ENCODE data around the gene FFAR3.
"Not testable (repeated sequence)": the region's sequence is repeated elsewhere in the genome, so short reads cannot be mapped to it uniquely, and the experiment has no call there.

The FFAR3 gene

DNA sequence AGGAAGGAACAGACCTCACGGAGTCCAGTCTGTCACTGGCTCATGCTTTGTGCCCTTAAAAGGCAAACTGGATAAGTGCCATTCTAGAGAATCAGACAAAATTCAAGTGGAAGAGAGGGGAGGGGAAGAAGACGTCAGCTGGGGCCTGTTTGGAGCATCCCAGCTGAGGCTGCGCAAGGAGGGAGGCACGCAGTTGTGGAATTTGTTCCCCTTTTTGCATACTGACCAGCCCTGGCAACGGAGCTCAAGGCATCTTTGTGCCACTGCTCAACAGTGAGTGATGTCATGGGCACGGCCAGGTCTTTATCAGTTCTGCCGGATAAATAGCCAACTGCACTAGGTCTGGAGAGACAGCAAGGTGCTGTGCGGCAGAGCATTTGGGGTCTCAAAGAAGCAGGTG is 12.5 kb downstream of the FFAR3 start, which contains the start of gene GPR42:
GPR42 (plus strand) TSS at position 347 of the 400 bp plus-strand sequence. CDS start 292 bp downstream, outside the sequence.
- peaks cover 22% of the 10 kb centered on the region for H3K4me1 Mint-ChIP-seq
- H3K36me3 Mint-ChIP-seq: no peaks in the 10 kb centered on the region
- ATAC-seq: no peak
- H3K27ac Mint-ChIP-seq: peak within 1 kb of the TSS; percentile 57
- no peak within 1 kb of the TSS for H3K4me3 Mint-ChIP-seq
- no peak for DNase-seq (ENCODE audit: low spot score in 2 of 2)
- no peaks in the 10 kb centered on the region for H3K9me3 Mint-ChIP-seq

- Mint-ChIP-seq H3K4me1 (peaks cover 32% of the 10 kb centered on the region), H3K4me3 (no peak overlapping the region), H3K27ac (peak overlapping the region; percentile 44), H3K9me3 (peaks cover 3% of the 10 kb centered on the region), H3K36me3 (peaks cover 4% of the 10 kb centered on the region)
- ATAC-seq: no peak
- no peak for DNase-seq (ENCODE audit: low spot score in 2 of 2)
These were observed 15.2 kb downstream of the FFAR3 start for GRCh38 chr19:35373492-35373891.

DNA sequence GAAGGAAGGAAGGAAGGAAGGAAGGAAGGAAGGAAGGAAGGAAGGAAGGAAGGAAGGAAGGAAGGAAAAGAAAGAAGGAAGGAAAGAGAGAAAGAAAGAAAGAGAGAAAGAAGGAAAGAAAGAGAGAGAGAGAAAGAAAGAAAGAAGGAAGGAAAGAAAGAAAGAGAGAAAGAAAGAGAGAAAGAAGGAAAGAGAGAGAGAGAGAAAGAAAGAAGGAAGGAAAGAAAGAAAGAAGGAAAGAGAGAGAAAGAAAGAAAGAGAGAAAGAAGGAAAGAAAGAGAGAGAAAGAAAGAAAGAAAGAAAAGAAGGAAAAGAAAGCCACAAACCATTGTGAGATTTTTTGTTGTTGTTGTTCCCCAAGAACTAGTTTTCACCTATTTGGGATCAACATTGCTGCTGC is 15.8 kb downstream of the FFAR3 start:
- Mint-ChIP-seq H3K27ac (peak overlapping the region; percentile 44), H3K4me1 (peaks cover 32% of the 10 kb centered on the region)
- H3K9me3 Mint-ChIP-seq; DNase-seq (ENCODE audit: low spot score in 2 of 2); H3K36me3 Mint-ChIP-seq; H3K4me3 Mint-ChIP-seq; ATAC-seq: not testable (repeated sequence)

- Mint-ChIP-seq H3K9me3 (peaks cover 3% of the 10 kb centered on the region), H3K27ac (peak overlapping the region; percentile 78), H3K4me1 (peaks cover 32% of the 10 kb centered on the region), H3K4me3 (peak overlapping the region; percentile 24), H3K36me3 (peaks cover 4% of the 10 kb centered on the region)
- ATAC-seq (no peak), DNase-seq (ENCODE audit: low spot score in 2 of 2) (no peak)
These were observed 17.4 kb downstream of the FFAR3 start for GRCh38 chr19:35375505-35376307.

- peaks cover 3% of the 10 kb centered on the region for H3K9me3 Mint-ChIP-seq
- H3K4me3 Mint-ChIP-seq: no peak overlapping the region
- H3K4me1 Mint-ChIP-seq: peaks cover 38% of the 10 kb centered on the region
- ATAC-seq (no peak), DNase-seq (ENCODE audit: low spot score in 2 of 2) (no peak)
- H3K27ac Mint-ChIP-seq: no peak overlapping the region
- peaks cover 4% of the 10 kb centered on the region for H3K36me3 Mint-ChIP-seq
These were observed 19.4 kb downstream of the FFAR3 start for GRCh38 chr19:35377656-35378055.

- DNase-seq (ENCODE audit: low spot score in 2 of 2) (no peak), ATAC-seq (no peak)
- Mint-ChIP-seq H3K27ac (no peak overlapping the region), H3K4me3 (no peak overlapping the region), H3K4me1 (peaks cover 38% of the 10 kb centered on the region), H3K36me3 (peaks cover 4% of the 10 kb centered on the region), H3K9me3 (peaks cover 3% of the 10 kb centered on the region)
These were observed 20.1 kb downstream of the FFAR3 start for GRCh38 chr19:35378356-35378755.

DNA sequence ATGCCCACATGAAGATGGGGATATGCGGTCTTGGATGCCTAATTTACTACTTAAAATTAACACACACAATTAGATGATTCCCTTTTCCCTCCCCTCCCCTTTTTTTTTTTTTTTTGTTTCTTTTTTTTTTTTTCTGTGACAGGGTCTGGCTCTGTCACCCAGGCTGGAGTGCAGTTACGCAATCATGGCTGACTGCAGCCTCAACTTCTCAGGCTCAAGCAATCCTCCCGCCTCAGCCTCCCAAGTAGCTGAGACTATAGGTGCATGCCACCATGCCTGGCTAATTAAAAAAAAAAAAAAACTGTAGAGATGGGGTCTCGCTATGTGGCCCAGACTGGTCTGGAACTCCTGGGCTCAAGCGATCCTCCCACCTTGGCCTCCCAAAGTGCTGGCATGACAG is 21.3 kb downstream of the FFAR3 start:
- ATAC-seq; H3K36me3 Mint-ChIP-seq; H3K9me3 Mint-ChIP-seq; H3K27ac Mint-ChIP-seq; DNase-seq (ENCODE audit: low spot score in 2 of 2); H3K4me3 Mint-ChIP-seq: not testable (repeated sequence)
- peaks cover 27% of the 10 kb centered on the region for H3K4me1 Mint-ChIP-seq

DNA sequence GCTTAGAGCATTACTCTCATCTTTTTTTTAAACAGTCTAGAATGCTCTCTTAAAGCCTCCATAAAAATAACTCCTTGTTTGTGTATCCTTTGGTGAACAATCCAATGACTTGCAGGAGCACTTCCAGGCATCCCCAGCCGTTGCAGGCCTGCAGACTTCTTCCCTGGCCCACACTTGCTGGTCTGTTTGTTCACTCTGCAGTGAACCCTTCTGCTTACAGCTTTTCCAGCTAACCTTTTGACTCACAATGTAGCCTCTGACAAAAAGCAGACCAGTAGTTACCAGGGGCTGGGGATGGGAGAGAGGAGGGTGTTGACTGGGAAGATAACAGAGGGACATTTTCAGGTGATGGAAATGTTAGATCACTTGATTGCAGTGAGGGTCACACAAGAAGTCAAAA is 21.7 kb downstream of the FFAR3 start:
- Mint-ChIP-seq H3K27ac (no peak overlapping the region), H3K4me1 (peaks cover 23% of the 10 kb centered on the region), H3K36me3 (peaks cover 4% of the 10 kb centered on the region), H3K9me3 (peaks cover 3% of the 10 kb centered on the region), H3K4me3 (no peak overlapping the region)
- DNase-seq (ENCODE audit: low spot score in 2 of 2): no peak
- ATAC-seq: no peak

- H3K4me3 Mint-ChIP-seq: no peak overlapping the region
- no peak for ATAC-seq
- peaks cover 4% of the 10 kb centered on the region for H3K36me3 Mint-ChIP-seq
- peaks cover 3% of the 10 kb centered on the region for H3K9me3 Mint-ChIP-seq
- no peak overlapping the region for H3K27ac Mint-ChIP-seq
- peaks cover 17% of the 10 kb centered on the region for H3K4me1 Mint-ChIP-seq
- DNase-seq (ENCODE audit: low spot score in 2 of 2): no peak
These were observed 22.3 kb downstream of the FFAR3 start for GRCh38 chr19:35380450-35381124.

DNA sequence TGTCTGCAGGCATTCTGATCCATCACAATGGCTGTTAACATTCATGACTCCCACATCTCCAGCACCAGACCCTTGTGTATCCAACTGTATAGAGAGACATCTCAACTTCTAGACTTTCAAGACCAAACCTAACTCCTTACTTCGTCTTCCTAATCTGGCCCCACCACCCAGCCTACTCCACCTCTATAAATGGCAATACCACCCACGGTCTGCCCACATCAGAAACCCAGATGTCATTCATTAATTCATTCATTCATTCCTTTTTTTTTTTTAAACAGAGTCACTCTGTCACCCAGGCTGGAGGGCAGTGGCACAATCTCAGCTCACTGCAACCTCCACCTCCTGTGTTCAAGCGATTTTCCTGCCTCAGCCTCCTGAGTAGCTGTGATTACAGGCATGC is 23.1 kb downstream of the FFAR3 start:
- no peaks in the 10 kb centered on the region for H3K36me3 Mint-ChIP-seq
- peaks cover 11% of the 10 kb centered on the region for H3K4me1 Mint-ChIP-seq
- no peak overlapping the region for H3K27ac Mint-ChIP-seq
- DNase-seq (ENCODE audit: low spot score in 2 of 2) (no peak), ATAC-seq (no peak)
- peaks cover 3% of the 10 kb centered on the region for H3K9me3 Mint-ChIP-seq
- H3K4me3 Mint-ChIP-seq: no peak overlapping the region

GRCh38 chr19:35381926-35382325 is 23.7 kb downstream of the FFAR3 start:
- H3K4me1 Mint-ChIP-seq: peaks cover 10% of the 10 kb centered on the region
- DNase-seq (ENCODE audit: low spot score in 2 of 2) (no peak), ATAC-seq (no peak)
- no peak overlapping the region for H3K4me3 Mint-ChIP-seq
- peaks cover 6% of the 10 kb centered on the region for H3K9me3 Mint-ChIP-seq
- no peak overlapping the region for H3K27ac Mint-ChIP-seq
- H3K36me3 Mint-ChIP-seq: no peaks in the 10 kb centered on the region

DNA sequence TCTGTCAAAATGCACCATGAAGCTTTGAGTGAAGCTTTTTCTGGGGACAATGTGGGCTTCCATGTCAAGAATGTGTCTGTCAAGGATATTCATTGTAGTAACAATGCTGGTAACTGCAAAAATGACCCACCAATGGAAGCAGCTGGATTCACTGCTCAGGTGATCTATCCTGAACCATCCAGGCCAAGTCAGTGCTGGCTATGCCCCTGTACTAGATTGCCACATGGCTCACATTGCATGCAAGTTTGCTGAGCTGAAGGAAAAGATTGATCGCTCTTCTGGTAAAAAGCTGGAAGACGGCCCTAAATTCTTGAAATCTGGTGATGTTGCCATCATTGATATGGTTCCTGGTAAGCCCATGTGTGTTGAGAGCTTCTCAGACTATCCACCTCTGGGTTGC is 25.3 kb downstream of the FFAR3 start:
- ATAC-seq (no peak), DNase-seq (ENCODE audit: low spot score in 2 of 2) (no peak)
- no peak overlapping the region for H3K4me3 Mint-ChIP-seq
- H3K9me3 Mint-ChIP-seq: peaks cover 4% of the 10 kb centered on the region
- no peak overlapping the region for H3K27ac Mint-ChIP-seq
- H3K36me3 Mint-ChIP-seq: no peaks in the 10 kb centered on the region
- peaks cover 5% of the 10 kb centered on the region for H3K4me1 Mint-ChIP-seq

DNA sequence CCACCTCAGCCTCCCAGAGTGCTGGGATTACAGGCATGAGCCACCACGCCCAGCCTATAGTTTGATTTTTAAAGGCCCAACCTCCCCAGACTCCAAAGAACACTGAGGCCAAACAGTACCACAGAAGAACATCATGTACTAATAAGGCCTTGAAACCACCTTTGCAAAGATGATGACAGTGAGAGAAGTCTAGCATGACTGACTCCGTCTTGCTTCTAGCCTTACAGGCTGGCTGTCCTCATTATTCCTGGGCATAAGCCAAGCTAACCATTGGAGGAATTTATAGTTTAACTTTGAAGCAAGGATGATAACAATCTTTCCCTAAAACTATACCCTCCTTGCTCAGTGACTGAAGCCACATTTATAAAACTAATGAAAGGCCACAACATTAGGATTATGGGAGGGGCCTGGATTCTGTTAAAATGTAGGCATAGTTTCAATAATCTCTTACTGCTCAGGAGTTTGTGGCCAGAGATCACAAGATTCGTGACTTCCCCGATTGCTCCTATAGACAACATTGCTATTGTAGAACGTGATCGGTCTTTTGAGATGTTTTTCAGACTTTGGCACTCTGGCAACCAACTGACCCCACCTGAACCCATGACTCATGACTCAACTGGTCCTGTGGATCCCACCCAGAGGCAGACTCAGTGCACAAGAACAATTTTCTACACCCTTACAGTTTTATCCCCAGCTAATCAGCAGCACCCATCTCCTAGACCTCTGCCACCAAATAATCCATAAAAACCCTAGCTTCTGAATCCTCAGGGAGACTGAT is 30.2 kb downstream of the FFAR3 start:
- peak in 1 of 2 donors; percentile 15 for DNase-seq (ENCODE audit: low spot score in 2 of 2)
- H3K4me1 Mint-ChIP-seq: no peaks in the 10 kb centered on the region
- H3K4me3 Mint-ChIP-seq: no peak overlapping the region
- no peak overlapping the region for H3K27ac Mint-ChIP-seq
- H3K36me3 Mint-ChIP-seq: no peaks in the 10 kb centered on the region
- peaks cover 4% of the 10 kb centered on the region for H3K9me3 Mint-ChIP-seq
- ATAC-seq: no peak

DNA sequence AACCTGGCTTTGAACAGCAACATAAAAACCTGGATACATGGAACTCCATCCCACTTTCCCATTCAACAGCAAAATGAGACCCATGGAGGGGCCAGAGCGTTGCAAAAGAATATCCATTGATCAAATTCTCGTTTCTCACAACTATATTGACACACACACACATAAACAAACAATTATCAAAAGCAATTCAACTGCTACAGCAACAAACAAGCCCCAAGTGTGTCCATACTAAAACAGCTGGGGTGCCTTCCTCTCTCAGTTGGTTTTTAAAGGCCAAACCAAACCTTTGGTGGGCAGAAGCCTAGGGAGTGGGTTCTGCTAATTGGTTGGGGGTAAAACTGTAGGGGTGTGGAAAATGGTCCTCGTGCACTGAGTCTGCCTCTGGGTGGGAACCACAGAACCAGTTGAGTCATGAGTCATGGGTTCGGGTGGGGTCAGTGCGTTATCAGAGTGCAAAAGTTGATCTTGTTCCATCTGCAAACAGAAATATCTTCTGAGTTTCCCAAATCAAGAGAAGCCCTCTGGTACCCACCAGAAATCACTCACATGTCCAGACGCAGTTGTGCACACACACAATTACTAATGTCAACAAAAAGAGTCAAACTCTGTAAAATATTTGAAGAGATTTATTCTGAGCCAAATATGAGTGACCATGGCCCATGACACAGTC is 31.1 kb downstream of the FFAR3 start:
- H3K36me3 Mint-ChIP-seq: no peaks in the 10 kb centered on the region
- peaks cover 4% of the 10 kb centered on the region for H3K9me3 Mint-ChIP-seq
- no peak overlapping the region for H3K4me3 Mint-ChIP-seq
- ATAC-seq: no peak
- H3K4me1 Mint-ChIP-seq: no peaks in the 10 kb centered on the region
- peak in 1 of 2 donors; percentile 20 for DNase-seq (ENCODE audit: low spot score in 2 of 2)
- H3K27ac Mint-ChIP-seq: no peak overlapping the region
